ENCODE data around the gene SLC39A10. TPM values are rescaled to one million over a fixed set of nuclear protein-coding genes. Genes with fewer than 3 reads are reported as not detected.
"Not testable (repeated sequence)": the region's sequence is repeated elsewhere in the genome, so short reads cannot be mapped to it uniquely, and the experiment has no call there.

SLC39A10 gene
- total RNA-seq, 1 donor: 57.8 TPM

- no peak for TF ChIP-seq CTCF (IDR thresholded peaks at IDR 0.05; ENCODE audit: insufficient read depth, low read length)
- DNase-seq (ENCODE audit: low read depth): no peak
- H3K4me3 ChIP-seq (ENCODE audit: low read depth, low read length): no peak overlapping the region
These were observed 14.4 kb upstream of the SLC39A10 start for GRCh38 chr2:195642679-195643068.

- not testable (repeated sequence) for H3K4me3 ChIP-seq (ENCODE audit: low read depth, low read length); DNase-seq (ENCODE audit: low read depth)
These were observed 12.3 kb upstream of the SLC39A10 start for GRCh38 chr2:195644708-195645107.

- DNase-seq (ENCODE audit: low read depth): no peak
- no peak for TF ChIP-seq CTCF (IDR thresholded peaks at IDR 0.05; ENCODE audit: insufficient read depth, low read length)
- H3K4me3 ChIP-seq (ENCODE audit: low read depth, low read length): no peak overlapping the region
These were observed 11.6 kb upstream of the SLC39A10 start for GRCh38 chr2:195645413-195645812.

- DNase-seq (ENCODE audit: low read depth): no peak
- H3K4me3 ChIP-seq (ENCODE audit: low read depth, low read length): no peak overlapping the region
- TF ChIP-seq CTCF (IDR thresholded peaks at IDR 0.05; ENCODE audit: insufficient read depth, low read length): no peak
These were observed 10.6 kb upstream of the SLC39A10 start for GRCh38 chr2:195646424-195646823.

- DNase-seq (ENCODE audit: low read depth): no peak
- H3K4me3 ChIP-seq (ENCODE audit: low read depth, low read length): no peak overlapping the region
- no peak for TF ChIP-seq CTCF (IDR thresholded peaks at IDR 0.05; ENCODE audit: insufficient read depth, low read length)
These were observed 9.7 kb upstream of the SLC39A10 start for GRCh38 chr2:195647302-195647701.

- not testable (repeated sequence) for DNase-seq (ENCODE audit: low read depth)
These were observed 8.7 kb upstream of the SLC39A10 start for GRCh38 chr2:195648370-195648769.

GRCh38 chr2:195648787-195649186, 8.2 kb upstream of the SLC39A10 start:
- no peak for DNase-seq (ENCODE audit: low read depth)
- TF ChIP-seq CTCF (IDR thresholded peaks at IDR 0.05; ENCODE audit: insufficient read depth, low read length): no peak
- H3K4me3 ChIP-seq (ENCODE audit: low read depth, low read length): no peak overlapping the region

More at GRCh38 chr2:195648370-195648769, 8.7 kb upstream of the SLC39A10 start:
- not testable (repeated sequence) for H3K4me3 ChIP-seq (ENCODE audit: low read depth, low read length)

GRCh38 chr2:195649629-195650190, 7.3 kb upstream of the SLC39A10 start:
- H3K4me3 ChIP-seq (ENCODE audit: low read depth, low read length): no peak overlapping the region
- no peak for TF ChIP-seq CTCF (IDR thresholded peaks at IDR 0.05; ENCODE audit: insufficient read depth, low read length)
- DNase-seq (ENCODE audit: low read depth): no peak
